WI38 (cell line): ENCODE data around the gene CCNL2.
"Not testable (repeated sequence)": the region's sequence is repeated elsewhere in the genome, so short reads cannot be mapped to it uniquely, and the experiment has no call there.

Experiments used
- H3K4me3 ChIP-seq: 2 replicates; pipeline ENCODE4 v1.5.1; 2011; ENCODE audit warnings: low read depth, mild to moderate bottlenecking, control low read depth, low read length
- CTCF ChIP-seq: IDR thresholded peaks from 2 replicates; pipeline ENCODE4 v1.5.1; 2012; ENCODE audit warnings: low read depth, mild to moderate bottlenecking, control low read depth, low read length

The CCNL2 gene

DNA sequence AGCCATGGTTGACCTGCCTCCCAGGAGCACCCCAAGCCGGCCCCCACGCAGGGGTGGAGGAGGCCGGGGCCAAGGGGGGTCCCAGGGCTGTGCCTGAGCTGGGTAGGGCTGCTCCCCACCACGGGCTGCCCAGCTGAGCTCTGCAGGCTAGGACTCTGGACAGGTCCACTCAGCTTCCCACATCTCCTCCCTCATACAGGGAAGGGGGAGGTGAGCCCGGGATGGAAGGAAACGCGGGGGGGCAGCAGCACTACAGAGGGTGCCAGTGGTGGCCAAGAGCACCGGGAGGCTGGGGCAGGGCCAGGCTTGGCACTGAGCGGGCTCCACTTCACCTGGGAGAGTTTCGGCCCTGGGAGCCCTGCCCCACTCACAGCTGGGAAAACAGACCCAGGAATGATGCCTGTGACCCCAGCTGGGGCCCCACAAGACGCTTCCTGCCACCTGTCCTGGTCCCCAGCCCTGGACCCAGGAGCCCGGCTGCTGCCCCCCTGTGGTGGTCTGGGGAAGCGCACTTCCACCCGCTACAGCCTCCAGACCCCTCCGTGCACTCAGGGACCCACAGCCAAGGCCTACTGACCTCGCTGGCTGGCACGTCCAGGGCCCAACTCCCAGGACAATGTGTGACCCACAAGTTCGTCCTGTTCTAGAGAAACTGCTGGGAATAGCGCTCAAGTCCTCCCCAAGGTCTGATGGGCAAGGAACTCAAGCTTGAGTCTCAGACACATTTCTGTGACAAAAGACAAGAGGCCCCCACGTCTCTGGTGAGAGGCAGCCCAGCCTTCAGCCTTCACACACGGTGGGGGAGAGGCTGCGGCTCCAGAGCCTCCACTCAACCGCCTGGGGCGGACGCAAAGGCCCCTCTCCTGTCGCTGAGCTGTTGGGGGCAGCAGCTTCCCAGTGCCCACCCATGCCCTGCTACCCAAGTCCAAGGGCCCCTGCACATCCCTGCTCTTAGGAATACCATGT is 27.1 kb downstream of the CCNL2 start:
- H3K4me3 ChIP-seq, result no peak overlapping the region
- peak; percentile 93 for TF ChIP-seq CTCF

DNA sequence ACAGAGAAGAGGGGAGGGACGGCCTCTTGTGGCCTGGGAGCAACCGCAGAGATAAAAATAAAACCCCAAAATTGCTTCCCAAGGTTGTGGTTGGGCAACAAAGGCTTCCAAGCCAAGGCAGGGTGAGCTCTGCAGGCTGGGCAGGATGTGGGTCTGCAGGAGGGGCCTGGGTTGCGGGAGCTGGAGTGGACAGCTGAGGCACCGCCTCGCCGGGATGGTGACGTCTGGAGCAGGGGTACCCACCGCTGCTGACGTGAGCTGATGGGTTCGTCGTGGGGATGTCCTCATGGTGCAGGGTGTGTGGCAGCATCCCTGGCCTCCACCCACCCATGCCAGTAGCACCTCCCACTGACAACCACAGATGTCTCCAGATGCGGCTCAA is 27.8 kb downstream of the CCNL2 start:
- no peak overlapping the region for H3K4me3 ChIP-seq
- TF ChIP-seq CTCF, result no peak

GRCh38 chr1:1370771-1371300 is 28.3 kb downstream of the CCNL2 start:
- TF ChIP-seq CTCF, result no peak
- no peak overlapping the region for H3K4me3 ChIP-seq

GRCh38 chr1:1370094-1370493 is 29.0 kb downstream of the CCNL2 start:
- not testable (repeated sequence) for H3K4me3 ChIP-seq

DNA sequence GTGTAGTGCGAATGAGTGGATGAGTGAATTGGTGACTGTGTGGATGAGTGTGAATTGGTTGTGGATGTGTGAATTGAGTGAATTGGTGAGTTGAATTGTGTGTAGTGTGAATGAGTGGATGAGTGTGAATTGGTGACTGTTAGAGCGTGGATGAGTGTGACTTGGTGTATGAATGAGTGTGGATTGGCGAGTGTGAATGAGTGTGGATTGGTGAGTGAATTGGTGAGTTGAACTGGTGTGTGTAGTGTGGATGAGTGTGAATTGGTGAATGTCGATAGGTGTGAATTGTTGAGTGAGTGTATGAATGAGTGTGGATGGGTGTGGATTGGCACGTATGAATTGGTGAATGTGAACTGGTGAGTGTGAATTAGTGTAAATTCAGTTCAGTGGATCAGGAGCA is 31.8 kb downstream of the CCNL2 start:
- TF ChIP-seq CTCF, result no peak
- no peak overlapping the region for H3K4me3 ChIP-seq

DNA sequence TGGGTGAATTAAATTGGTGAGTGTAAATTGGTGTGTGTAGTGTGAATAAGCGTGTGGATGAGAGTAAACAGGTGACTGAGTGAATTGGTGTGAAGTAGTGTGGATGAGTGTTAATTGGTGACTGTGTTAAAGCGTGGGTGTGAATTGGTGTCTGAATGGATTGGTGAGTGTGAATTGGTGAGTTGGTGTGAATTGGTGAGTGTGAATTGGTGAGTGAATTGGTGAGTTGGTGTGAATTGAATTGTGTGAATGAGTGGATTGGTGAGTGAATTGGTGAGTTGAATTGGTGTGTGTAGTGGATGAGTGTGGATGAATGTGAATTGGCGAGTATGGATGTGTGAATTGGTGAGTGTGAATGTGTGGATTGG is 32.5 kb downstream of the CCNL2 start:
- no peak for TF ChIP-seq CTCF
- H3K4me3 ChIP-seq, result no peak overlapping the region

GRCh38 chr1:1365875-1366698 is 33.0 kb downstream of the CCNL2 start:
- TF ChIP-seq CTCF, result no peak
- H3K4me3 ChIP-seq, result no peak overlapping the region
